Endothelial cell of umbilical vein (primary cell): ENCODE data around the gene GLIS2.

Experiments used
- CTCF ChIP-seq, 2 donors: IDR thresholded peaks; 1 replicate in 1 of 2; 2 replicates in 1 of 2; pipeline ENCODE4 v1.5.1; 2011; ENCODE audit warnings: low read length in 2 of 2, mild to moderate bottlenecking in 2 of 2, moderate library complexity in 2 of 2, control low read depth in 1 of 2, inconsistent platforms in 1 of 2, low read depth in 1 of 2; ENCODE audit not compliant: insufficient read depth in 1 of 2; ENCODE audit errors: extremely low read depth in 1 of 2
- EZH2 ChIP-seq: IDR thresholded peaks from 2 replicates; pipeline ENCODE4 v1.6.1; 2012; ENCODE audit warnings: borderline replicate concordance, low read depth, mild to moderate bottlenecking, moderate library complexity, low read length, inconsistent platforms; ENCODE audit not compliant: severe bottlenecking
- FOS ChIP-seq: IDR thresholded peaks from 2 replicates; pipeline ENCODE4 v1.6.1; 2011; ENCODE audit warnings: mild to moderate bottlenecking, low read length, moderate library complexity, borderline replicate concordance; ENCODE audit not compliant: insufficient read depth
- MAX ChIP-seq: IDR thresholded peaks from 2 replicates; pipeline ENCODE4 v1.6.1; 2011; ENCODE audit not compliant: insufficient read depth, insufficient read length

GRCh38 chr16:4384509-4384942 lies 68.7 kb downstream of the GLIS2 start:
- no peak for TF ChIP-seq CTCF (IDR thresholded peaks at IDR 0.05; ENCODE audit: extremely low read depth in 1 of 2, insufficient read depth in 1 of 2, low read depth in 1 of 2, low read length in 2 of 2)
- TF ChIP-seq FOS, result no peak
- TF ChIP-seq MAX, result no peak
- TF ChIP-seq EZH2, result no peak
